OCI-LY1 (cell line): ENCODE results near the gene RNF112.

Source experiments
- EZH2 ChIP-seq: fragments of 200-600 bp; sonication (generic), shearing (Covaris generic); IDR thresholded peaks from 2 replicates; pipeline ENCODE4 v1.8.0; 2017; ENCODE audit warnings: borderline replicate concordance, mixed run types, mild to moderate bottlenecking, antibody characterized with exemption, low read length, moderate library complexity, mixed read lengths
- TF ChIP-seq, protein P1 (sequence below): fragments of 200-600 bp; sonication (generic), shearing (Covaris generic); IDR thresholded peaks from 2 replicates; pipeline ENCODE4 v1.5.1; 2017; ENCODE audit warnings: mild to moderate bottlenecking, antibody characterized with exemption, low read length, moderate library complexity, mixed read lengths

DNA sequence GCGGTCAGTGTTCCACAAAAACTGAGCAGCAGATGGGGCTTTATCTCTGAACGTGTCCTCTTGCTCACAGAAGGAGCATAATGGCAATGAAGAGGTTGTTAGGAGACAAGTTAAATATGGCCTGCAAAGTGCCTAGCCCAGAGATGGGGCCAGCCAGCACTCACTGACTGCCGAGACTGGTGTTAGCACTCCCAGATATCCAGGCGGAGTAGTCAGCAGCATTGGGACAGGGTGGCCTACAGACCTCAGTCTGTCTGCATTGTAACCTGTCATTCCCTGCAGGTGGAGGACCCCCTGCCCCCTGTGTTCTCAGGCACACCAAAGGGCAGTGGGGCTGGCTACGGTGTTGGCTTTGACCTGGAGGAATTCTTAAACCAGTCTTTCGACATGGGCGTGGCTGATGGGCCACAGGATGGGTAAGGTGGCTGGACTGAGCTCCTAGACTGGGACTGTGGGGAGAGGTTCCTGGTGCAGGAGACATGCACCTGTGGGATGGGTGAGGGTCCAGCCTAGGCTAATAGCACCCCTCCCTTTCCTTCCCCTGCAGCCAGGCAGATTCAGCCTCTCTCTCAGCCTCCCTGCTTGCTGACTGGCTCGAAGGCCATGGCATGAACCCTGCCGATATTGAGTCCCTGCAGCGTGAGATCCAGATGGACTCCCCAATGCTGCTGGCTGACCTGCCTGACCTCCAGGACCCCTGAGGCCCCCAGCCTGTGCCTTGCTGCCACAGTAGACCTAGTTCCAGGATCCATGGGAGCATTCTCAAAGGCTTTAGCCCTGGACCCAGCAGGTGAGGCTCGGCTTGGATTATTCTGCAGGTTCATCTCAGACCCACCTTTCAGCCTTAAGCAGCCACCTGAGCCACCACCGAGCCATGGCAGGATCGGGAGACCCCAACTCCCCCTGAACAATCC, 28.2 kb upstream of the RNF112 start:
- TF ChIP-seq, protein P1, sequence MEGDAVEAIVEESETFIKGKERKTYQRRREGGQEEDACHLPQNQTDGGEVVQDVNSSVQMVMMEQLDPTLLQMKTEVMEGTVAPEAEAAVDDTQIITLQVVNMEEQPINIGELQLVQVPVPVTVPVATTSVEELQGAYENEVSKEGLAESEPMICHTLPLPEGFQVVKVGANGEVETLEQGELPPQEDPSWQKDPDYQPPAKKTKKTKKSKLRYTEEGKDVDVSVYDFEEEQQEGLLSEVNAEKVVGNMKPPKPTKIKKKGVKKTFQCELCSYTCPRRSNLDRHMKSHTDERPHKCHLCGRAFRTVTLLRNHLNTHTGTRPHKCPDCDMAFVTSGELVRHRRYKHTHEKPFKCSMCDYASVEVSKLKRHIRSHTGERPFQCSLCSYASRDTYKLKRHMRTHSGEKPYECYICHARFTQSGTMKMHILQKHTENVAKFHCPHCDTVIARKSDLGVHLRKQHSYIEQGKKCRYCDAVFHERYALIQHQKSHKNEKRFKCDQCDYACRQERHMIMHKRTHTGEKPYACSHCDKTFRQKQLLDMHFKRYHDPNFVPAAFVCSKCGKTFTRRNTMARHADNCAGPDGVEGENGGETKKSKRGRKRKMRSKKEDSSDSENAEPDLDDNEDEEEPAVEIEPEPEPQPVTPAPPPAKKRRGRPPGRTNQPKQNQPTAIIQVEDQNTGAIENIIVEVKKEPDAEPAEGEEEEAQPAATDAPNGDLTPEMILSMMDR = no peak
- no peak for TF ChIP-seq EZH2
